WTC11 (cell line): ENCODE data around the gene AP1G2.
"Not testable (repeated sequence)": the region's sequence is repeated elsewhere in the genome, so short reads cannot be mapped to it uniquely, and the experiment has no call there.

ENCODE experiments used
- TEAD4 ChIP-seq: sonication (generic); formaldehyde crosslinking; IDR thresholded peaks from 2 replicates; pipeline ENCODE4 v1.8.0; 2022; ENCODE audit warnings: mild to moderate bottlenecking, missing genetic modification reagents
- TF ChIP-seq, protein P1 (sequence below): sonication (generic); formaldehyde crosslinking; IDR thresholded peaks from 2 replicates; pipeline ENCODE4 v1.8.1; 2022; ENCODE audit warnings: low read depth, mild to moderate bottlenecking, moderate library complexity, missing genetic modification reagents, borderline replicate concordance

DNA sequence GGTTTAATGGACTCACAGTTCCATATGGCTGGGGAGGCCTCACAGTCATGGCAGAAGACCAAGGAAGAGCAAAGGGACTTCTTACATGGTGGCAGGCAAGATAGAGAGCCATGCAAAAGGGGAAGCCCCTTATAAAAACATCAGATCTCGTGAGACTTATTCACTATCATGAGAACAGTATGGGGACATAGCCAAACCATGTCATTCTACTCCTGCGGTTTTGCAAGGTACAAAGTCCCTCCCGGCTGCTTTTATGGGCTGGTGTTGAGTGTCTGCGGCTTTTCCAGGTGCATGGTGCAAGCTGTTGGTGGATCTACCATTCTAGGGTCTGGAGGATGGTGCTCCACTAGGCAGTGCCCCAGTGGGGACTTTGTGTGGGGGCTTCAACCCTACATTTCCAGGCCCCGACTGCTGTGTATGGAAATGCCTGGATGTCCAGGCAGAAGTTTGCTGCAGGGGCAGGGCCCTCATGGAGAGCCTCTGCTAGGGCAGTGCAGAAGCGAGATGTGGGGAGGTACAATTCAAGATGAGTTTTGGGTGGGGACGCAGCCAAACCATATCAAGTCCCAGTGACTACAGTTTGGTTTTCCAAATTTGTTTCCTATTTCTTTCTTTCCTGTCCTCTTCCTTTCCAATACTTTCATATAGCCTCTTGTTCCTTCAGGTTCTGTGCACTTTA lies 42.0 kb upstream of the AP1G2 start:
- TF ChIP-seq, protein P1, sequence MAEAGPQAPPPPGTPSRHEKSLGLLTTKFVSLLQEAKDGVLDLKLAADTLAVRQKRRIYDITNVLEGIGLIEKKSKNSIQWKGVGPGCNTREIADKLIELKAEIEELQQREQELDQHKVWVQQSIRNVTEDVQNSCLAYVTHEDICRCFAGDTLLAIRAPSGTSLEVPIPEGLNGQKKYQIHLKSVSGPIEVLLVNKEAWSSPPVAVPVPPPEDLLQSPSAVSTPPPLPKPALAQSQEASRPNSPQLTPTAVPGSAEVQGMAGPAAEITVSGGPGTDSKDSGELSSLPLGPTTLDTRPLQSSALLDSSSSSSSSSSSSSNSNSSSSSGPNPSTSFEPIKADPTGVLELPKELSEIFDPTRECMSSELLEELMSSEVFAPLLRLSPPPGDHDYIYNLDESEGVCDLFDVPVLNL (CRISPR knock-in tag) = not testable (repeated sequence)
- not testable (repeated sequence) for TF ChIP-seq TEAD4
